Neuronal stem cell (in vitro differentiated cells): ENCODE data around the gene CLCN2.

ENCODE experiments used
- DNase-seq: peaks from one replicate; pipeline ENCODE4 v3.0.0-alpha.2; 2013; ENCODE audit warnings: low spot score
- H2AFZ ChIP-seq: one replicate; pipeline ENCODE4 v1.6.1; 2013; ENCODE audit warnings: mild to moderate bottlenecking, low read length, inconsistent platforms
- H2AK5ac ChIP-seq: 2 replicates; pipeline ENCODE4 v1.6.1; 2013; ENCODE audit warnings: low read depth, mild to moderate bottlenecking, inconsistent platforms, low read length, moderate library complexity, mixed read lengths
- H2BK120ac ChIP-seq: 2 replicates; pipeline ENCODE4 v1.6.1; 2013; ENCODE audit warnings: low read depth, mild to moderate bottlenecking, inconsistent platforms, low read length, moderate library complexity, mixed read lengths
- H2BK12ac ChIP-seq: one replicate; pipeline ENCODE4 v1.6.1; 2013; ENCODE audit warnings: low read length, inconsistent platforms
- H2BK15ac ChIP-seq: 2 replicates; pipeline ENCODE4 v1.6.1; 2013; ENCODE audit warnings: mild to moderate bottlenecking, low read length, inconsistent platforms, mixed read lengths
- H2BK5ac ChIP-seq: one replicate; pipeline ENCODE4 v1.6.1; 2013; ENCODE audit warnings: inconsistent platforms, mild to moderate bottlenecking, low read length, moderate library complexity
- H3K14ac ChIP-seq: one replicate; pipeline ENCODE4 v1.6.1; 2013; ENCODE audit warnings: low read length, inconsistent platforms
- H3K18ac ChIP-seq: 2 replicates; pipeline ENCODE4 v1.6.1; 2013; ENCODE audit warnings: low read length, inconsistent platforms
- H3K23ac ChIP-seq: 2 replicates; pipeline ENCODE4 v1.6.1; 2013; ENCODE audit warnings: low read depth, mild to moderate bottlenecking, mixed read lengths, low read length, inconsistent platforms; ENCODE audit not compliant: poor library complexity
- H3K27ac ChIP-seq: replicated peaks from 3 replicates; pipeline ENCODE4 v1.5.1; 2013; ENCODE audit warnings: low read length, inconsistent platforms
- H3K27me3 ChIP-seq, 3 experiments: 2 replicates each; pipeline ENCODE4 v1.6.1; 2013; ENCODE audit warnings: low read length in 3 of 3, mild to moderate bottlenecking in 2 of 3, inconsistent platforms in 1 of 3, low read depth in 1 of 3, mixed read lengths in 1 of 3, moderate library complexity in 1 of 3; ENCODE audit not compliant: control insufficient read depth in 3 of 3, insufficient read depth in 3 of 3
- H3K36me3 ChIP-seq, 2 donors: replicated peaks in 1 of 2; 2 replicates each; pipeline ENCODE4 v1.6.1; 2013; ENCODE audit warnings: low read length in 2 of 2; ENCODE audit not compliant: control insufficient read depth in 2 of 2, insufficient read depth in 2 of 2
- H3K4ac ChIP-seq: 2 replicates; pipeline ENCODE4 v1.6.1; 2013; ENCODE audit warnings: inconsistent platforms, mild to moderate bottlenecking, low read length, moderate library complexity
- H3K4me1 ChIP-seq, 2 donors: 1 replicate in 1 of 2; 2 replicates in 1 of 2; pipeline ENCODE4 v1.6.1; 2013; ENCODE audit warnings: low read length in 2 of 2, low read depth in 1 of 2; ENCODE audit not compliant: control insufficient read depth in 2 of 2, insufficient read depth in 1 of 2
- H3K4me2 ChIP-seq: one replicate; pipeline ENCODE4 v1.6.1; 2013; ENCODE audit warnings: mild to moderate bottlenecking, low read length, inconsistent platforms; ENCODE audit not compliant: insufficient read depth, poor library complexity, severe bottlenecking
- H3K4me3 ChIP-seq, 2 donors: 2 replicates each; pipeline ENCODE4 v1.5.1; 2013; ENCODE audit warnings: low read length in 2 of 2, mild to moderate bottlenecking in 2 of 2, inconsistent platforms in 1 of 2, moderate library complexity in 1 of 2
- H3K79me1 ChIP-seq: one replicate; pipeline ENCODE4 v1.6.1; 2013; ENCODE audit warnings: low read depth, mild to moderate bottlenecking, inconsistent platforms, low read length, moderate library complexity
- H3K9ac ChIP-seq: one replicate; pipeline ENCODE4 v1.6.1; 2013; ENCODE audit warnings: mild to moderate bottlenecking, low read depth, low read length, inconsistent platforms; ENCODE audit not compliant: poor library complexity
- H3K9me3 ChIP-seq, 2 donors: replicated peaks in 1 of 2; 2 replicates each; pipeline versions ENCODE3 to v1.6.1; 2013; ENCODE audit warnings: low read length in 2 of 2, mild to moderate bottlenecking in 2 of 2, inconsistent platforms in 1 of 2, low read depth in 1 of 2, mixed read lengths in 1 of 2, moderate library complexity in 1 of 2; ENCODE audit not compliant: control insufficient read depth in 2 of 2, insufficient read depth in 1 of 2
- H4K8ac ChIP-seq: one replicate; pipeline ENCODE4 v1.6.1; 2013; ENCODE audit warnings: low read depth, mild to moderate bottlenecking, inconsistent platforms, low read length, moderate library complexity
- H4K91ac ChIP-seq: one replicate; pipeline ENCODE4 v1.6.1; 2013; ENCODE audit warnings: low read length, low read depth, mild to moderate bottlenecking, inconsistent platforms; ENCODE audit not compliant: poor library complexity
- WGBS, 2 donors: extraction: QIAGEN DNeasy Blood & Tissue Kit; methylation state at CpG; one replicate each; pipeline ENCODE4 v1.1.7; 2013; ENCODE audit warnings: missing lambda C conversion rate in 2 of 2, mixed read lengths in 1 of 2; ENCODE audit not compliant: insufficient read length in 2 of 2, insufficient replicate concordance in 1 of 2; ENCODE audit errors: extremely low coverage in 2 of 2; 5-methylcytosine and 5-hydroxymethylcytosine counted together

The CLCN2 gene

DNA sequence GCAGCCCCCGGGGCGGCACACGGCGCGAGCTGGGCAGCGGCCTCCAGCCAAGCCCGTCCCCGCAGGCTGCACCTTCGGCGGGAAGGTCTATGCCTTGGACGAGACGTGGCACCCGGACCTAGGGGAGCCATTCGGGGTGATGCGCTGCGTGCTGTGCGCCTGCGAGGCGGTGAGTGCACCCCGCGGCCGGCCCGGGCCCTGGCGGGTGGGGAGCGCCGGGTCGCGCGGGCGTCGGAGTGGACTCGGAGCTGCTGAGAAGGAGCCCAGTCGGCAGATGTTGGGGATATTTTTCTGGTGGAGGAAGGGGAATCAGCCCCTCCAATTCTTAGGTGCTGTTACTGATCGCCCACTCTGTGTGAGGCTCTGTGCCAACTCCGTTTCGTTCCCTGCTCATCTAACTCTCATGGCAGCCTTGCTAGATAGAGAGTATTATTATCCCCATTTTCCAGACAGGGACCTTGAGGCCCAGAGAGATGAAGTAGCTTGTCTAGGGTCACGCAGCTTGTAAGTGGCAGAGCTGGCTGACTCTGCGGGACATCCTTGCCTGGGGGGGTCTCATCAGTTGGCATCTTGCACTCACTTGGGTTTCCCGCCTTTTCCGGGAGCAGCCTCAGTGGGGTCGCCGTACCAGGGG lies 19.3 kb upstream of the CLCN2 start:
- H3K9ac ChIP-seq = peak overlapping the region; percentile 85
- no peak overlapping the region for H4K8ac ChIP-seq
- no peak for DNase-seq
- H3K14ac ChIP-seq = peak overlapping the region; percentile 90
- H4K91ac ChIP-seq = no peak overlapping the region
- peaks cover 8 to 22% (median 18%) of the 10 kb centered on the region in 3 experiments for H3K27me3 ChIP-seq
- H3K4me3 ChIP-seq = peak overlapping the region; percentile 45 to 81
- H3K36me3 ChIP-seq = peaks cover 0 to 3% of the 10 kb centered on the region in 2 donors
- no peak overlapping the region for H3K27ac ChIP-seq
- peak overlapping the region; percentile 12 for H3K4ac ChIP-seq
- peak overlapping the region; percentile 87 for H3K4me2 ChIP-seq
- no peaks in the 10 kb centered on the region for H3K79me1 ChIP-seq
- peak overlapping the region; percentile 47 for H2AK5ac ChIP-seq
- H3K4me1 ChIP-seq = peaks cover 26 to 38% of the 10 kb centered on the region in 2 donors
- H3K18ac ChIP-seq = peak overlapping the region; percentile 94
- H3K23ac ChIP-seq = peak overlapping the region; percentile 12
- H3K9me3 ChIP-seq = no peaks in the 10 kb centered on the region
- no peak overlapping the region for H2BK120ac ChIP-seq
- H2AFZ ChIP-seq = peak overlapping the region; percentile 89
- H2BK12ac ChIP-seq = peak overlapping the region; percentile 91
- peak overlapping the region; percentile 71 for H2BK5ac ChIP-seq
- H2BK15ac ChIP-seq = peak overlapping the region; percentile 81
- no CpG with 5 or more reads among the region's 42 CpGs for WGBS, 2 donors

DNA sequence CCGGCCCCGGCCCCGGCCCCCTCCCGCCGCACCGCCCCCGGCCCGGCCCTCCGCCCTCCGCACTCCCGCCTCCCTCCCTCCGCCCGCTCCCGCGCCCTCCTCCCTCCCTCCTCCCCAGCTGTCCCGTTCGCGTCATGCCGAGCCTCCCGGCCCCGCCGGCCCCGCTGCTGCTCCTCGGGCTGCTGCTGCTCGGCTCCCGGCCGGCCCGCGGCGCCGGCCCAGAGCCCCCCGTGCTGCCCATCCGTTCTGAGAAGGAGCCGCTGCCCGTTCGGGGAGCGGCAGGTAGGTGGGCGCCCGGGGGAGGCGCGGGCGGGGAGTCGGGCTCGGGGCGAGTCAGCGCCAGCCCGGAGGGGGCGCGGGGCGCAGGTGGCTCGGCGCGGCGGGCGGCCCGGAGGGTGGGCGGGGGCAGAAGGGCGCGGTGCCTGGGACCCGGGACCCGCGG lies 18.8 kb upstream of the CLCN2 start:
- Histone ChIP-seq H3K23ac (no peak overlapping the region), H2BK5ac (no peak overlapping the region), H2AFZ (peak overlapping the region; percentile 89), H3K36me3 (peaks cover 0 to 8% of the 10 kb centered on the region in 2 donors), H4K8ac (no peak overlapping the region), H3K9me3 (no peaks in the 10 kb centered on the region), H3K27ac (no peak overlapping the region), H3K4ac (no peak overlapping the region), H2AK5ac (peak overlapping the region; percentile 47), H2BK120ac (no peak overlapping the region), H3K79me1 (no peaks in the 10 kb centered on the region), H3K4me3 (peak overlapping the region; percentile 45 to 81), H4K91ac (no peak overlapping the region), H3K14ac (peak overlapping the region; percentile 90), H3K9ac (peak overlapping the region; percentile 85), H2BK12ac (peak overlapping the region; percentile 91), H3K4me1 (peaks cover 26 to 41% of the 10 kb centered on the region in 2 donors), H2BK15ac (peak overlapping the region; percentile 81), H3K27me3 (peaks cover 8 to 22% (median 18%) of the 10 kb centered on the region in 3 experiments), H3K4me2 (peak overlapping the region; percentile 87), H3K18ac (peak overlapping the region; percentile 94)
- DNase-seq = no peak
- no CpG with 5 or more reads among the region's 62 CpGs for WGBS, 2 donors

- Histone ChIP-seq H3K27ac (peak within 1 kb of the TSS; percentile 14), H3K27me3 (peaks cover 8 to 22% (median 18%) of the 10 kb centered on the region in 3 experiments), H3K18ac (peak within 1 kb of the TSS; percentile 94), H3K4me2 (peak within 1 kb of the TSS; percentile 87), H4K91ac (no peak within 1 kb of the TSS), H3K4me1 (peaks cover 26 to 41% of the 10 kb centered on the region in 2 donors), H2BK12ac (peak within 1 kb of the TSS; percentile 91), H3K4ac (peak within 1 kb of the TSS; percentile 12), H2AK5ac (peak within 1 kb of the TSS; percentile 95), H3K79me1 (no peaks in the 10 kb centered on the region), H4K8ac (no peak within 1 kb of the TSS), H2BK5ac (peak within 1 kb of the TSS; percentile 71), H3K9me3 (no peaks in the 10 kb centered on the region), H2AFZ (peak within 1 kb of the TSS; percentile 89), H3K14ac (peak within 1 kb of the TSS; percentile 90), H2BK120ac (no peak within 1 kb of the TSS), H3K36me3 (peaks cover 0 to 8% of the 10 kb centered on the region in 2 donors), H3K23ac (peak within 1 kb of the TSS; percentile 12), H2BK15ac (peak within 1 kb of the TSS; percentile 81), H3K9ac (peak within 1 kb of the TSS; percentile 85), H3K4me3 (peak within 1 kb of the TSS; percentile 45 to 81)
- WGBS, 2 donors = no CpG with 5 or more reads among the region's 71 CpGs
- DNase-seq = no peak
Measured at GRCh38 chr3:184379358-184380184, 18.2 kb upstream of the CLCN2 start, which contains the start of gene CHRD. Gene CHRD, plus strand, starts transcription at chr3:184380054. Its CDS starts 265 bp downstream, at chr3:184380319.
